Activated naive CD8-positive, alpha-beta T cell (primary cell): Measurements from ENCODE around the gene FAM181A.

Experiments used
- H3K27ac Mint-ChIP-seq: one replicate; pipeline ENCODE4 v1.8.0; 2021; ENCODE audit warnings: mixed read lengths
- H3K27me3 Mint-ChIP-seq: one replicate; pipeline ENCODE4 v1.8.0; 2021; ENCODE audit warnings: mixed read lengths
- H3K36me3 Mint-ChIP-seq: one replicate; pipeline ENCODE4 v1.8.0; 2021; ENCODE audit warnings: mixed read lengths
- H3K4me1 Mint-ChIP-seq: one replicate; pipeline ENCODE4 v1.8.0; 2021; ENCODE audit warnings: low read depth, mixed read lengths
- H3K4me3 Mint-ChIP-seq: one replicate; pipeline ENCODE4 v1.8.0; 2021; ENCODE audit warnings: mild to moderate bottlenecking, mixed read lengths
- H3K9me3 Mint-ChIP-seq: one replicate; pipeline ENCODE4 v1.8.0; 2021; ENCODE audit warnings: low read depth, mixed read lengths

Gene FAM181A

DNA sequence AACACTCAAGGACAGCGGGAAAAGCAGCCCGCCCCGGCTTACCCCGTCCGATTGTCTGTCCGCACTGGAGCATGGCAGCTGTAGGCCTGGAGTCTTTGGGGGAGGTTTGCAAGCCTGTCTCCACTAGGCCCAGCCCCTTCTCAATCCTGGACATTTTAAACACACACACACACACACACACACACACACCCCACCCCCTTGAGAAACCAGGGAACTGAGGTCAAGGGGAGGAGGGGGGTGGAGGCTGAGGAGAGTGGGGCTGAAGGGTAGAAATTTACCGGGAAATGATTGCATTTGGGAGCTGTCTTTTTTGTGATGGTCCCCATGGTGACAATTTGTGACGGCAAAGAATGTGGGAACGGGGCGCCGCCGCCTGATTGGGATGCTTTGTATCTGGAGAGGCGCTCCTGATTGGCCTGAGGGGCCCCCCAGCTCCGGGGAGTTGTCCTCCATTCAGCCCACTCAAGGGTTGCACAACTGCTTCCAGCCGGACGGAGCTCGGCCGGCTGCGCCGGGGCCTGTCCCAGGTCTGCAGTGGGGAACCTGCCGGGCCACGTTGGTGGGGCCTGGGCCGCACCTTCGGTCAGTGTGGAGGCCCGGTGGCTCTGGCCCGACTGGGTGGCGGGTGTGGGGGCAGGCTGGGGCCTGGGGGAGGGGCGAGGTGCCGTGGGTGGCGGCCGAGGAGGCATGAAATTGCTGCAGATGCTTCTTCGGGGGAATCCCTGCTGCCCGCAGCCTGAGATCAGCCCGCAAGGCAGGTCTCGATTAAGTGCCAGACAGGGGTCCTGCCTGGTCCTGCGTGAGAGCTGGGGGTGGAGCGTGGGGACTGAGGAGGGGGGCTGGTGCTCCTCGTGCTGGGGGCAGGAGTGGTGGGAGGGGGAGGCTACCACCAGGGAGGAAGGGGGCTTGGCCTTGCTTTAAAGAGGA, at the start of gene FAM181A:
Gene FAM181A, plus strand, starts transcription at position 472 of the 927 bp plus-strand sequence. CDS start 942 bp downstream, outside the sequence.
- Mint-ChIP-seq H3K27me3 (no peaks in the 10 kb centered on the region), H3K4me3 (no peak within 1 kb of the TSS), H3K4me1 (no peaks in the 10 kb centered on the region), H3K9me3 (no peaks in the 10 kb centered on the region), H3K27ac (no peak within 1 kb of the TSS), H3K36me3 (no peaks in the 10 kb centered on the region)

DNA sequence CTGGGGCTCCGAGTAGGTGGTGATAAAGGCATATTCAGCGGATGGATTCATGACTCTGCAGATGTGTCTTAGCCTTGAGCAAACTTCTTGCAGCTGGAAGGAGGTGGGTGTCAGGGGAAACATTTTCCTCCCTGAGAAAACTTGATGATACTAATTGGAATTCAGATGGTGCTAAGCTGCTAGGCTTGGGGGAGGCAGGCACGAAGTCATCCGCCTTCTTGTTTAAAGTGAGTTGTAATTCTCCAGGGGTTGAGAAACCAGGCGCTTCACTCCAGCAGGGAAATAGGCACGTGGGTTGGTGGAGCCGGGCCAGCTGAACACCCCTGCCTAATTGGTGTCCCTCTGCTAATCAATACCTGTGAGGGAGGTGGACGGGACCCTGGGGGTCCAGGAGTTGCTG, 48.9 kb upstream of the FAM181A start:
- H3K36me3 Mint-ChIP-seq = no peaks in the 10 kb centered on the region
- H3K4me3 Mint-ChIP-seq = no peak overlapping the region
- H3K27ac Mint-ChIP-seq = no peak overlapping the region
- H3K4me1 Mint-ChIP-seq = no peaks in the 10 kb centered on the region
- H3K9me3 Mint-ChIP-seq = peaks cover 6% of the 10 kb centered on the region
- peaks cover 3% of the 10 kb centered on the region for H3K27me3 Mint-ChIP-seq

DNA sequence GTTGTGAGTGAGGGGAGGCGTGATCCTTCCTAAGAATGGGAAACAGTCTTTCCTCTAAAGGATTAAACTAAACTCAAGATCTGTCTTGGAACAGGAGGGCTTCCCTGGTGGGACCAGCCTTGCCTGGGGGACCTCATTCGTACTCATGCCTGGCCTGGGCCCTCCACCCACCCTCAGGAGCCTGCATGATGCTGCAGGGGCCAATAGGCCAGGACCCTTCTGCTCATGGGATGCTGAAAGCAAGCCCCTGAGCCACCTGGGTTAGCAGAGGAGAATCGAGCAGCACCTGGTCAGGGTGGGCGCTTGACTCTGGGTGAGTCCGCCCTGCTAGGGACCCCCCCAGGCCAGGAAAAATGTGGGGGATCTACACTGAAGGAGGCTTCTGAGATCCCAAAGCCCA, 48.3 kb upstream of the FAM181A start:
- H3K36me3 Mint-ChIP-seq = no peaks in the 10 kb centered on the region

DNA sequence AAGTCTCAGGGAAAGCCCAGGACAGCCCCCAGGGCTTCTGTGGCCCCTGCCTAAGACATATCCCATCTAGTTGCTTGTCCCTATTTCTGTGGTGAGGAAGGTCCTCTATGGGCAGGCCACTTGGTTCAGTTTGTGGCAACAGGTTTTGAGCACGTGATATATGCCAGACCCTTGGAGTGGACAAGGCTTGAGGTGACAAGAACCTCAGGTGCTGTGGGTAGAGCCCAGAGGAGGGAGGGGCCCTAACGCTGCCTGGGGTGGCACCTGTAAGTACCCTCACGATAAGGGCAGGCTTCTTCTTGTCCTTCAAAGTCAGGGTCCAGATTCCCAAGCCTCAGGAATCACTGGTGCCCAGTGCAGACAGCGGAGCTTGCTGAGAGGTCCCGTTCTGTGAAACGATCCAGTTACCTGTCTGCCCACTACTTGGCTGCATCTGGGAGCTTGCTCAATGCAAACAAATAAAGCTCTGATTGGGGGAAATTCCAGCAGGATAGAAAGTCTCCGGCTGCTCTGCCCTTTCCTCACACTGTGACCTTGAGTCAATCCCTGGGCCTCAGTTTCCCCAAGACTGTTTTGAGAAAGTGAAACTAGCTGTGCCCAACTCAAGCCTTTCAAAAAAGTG, 47.7 kb upstream of the FAM181A start:
- H3K27ac Mint-ChIP-seq = no peak overlapping the region
- H3K4me1 Mint-ChIP-seq = no peaks in the 10 kb centered on the region
- H3K36me3 Mint-ChIP-seq = no peaks in the 10 kb centered on the region
- peaks cover 3% of the 10 kb centered on the region for H3K27me3 Mint-ChIP-seq
- H3K4me3 Mint-ChIP-seq = no peak overlapping the region
- H3K9me3 Mint-ChIP-seq = peaks cover 6% of the 10 kb centered on the region

More for the DNA sequence above, 48.3 kb upstream of the FAM181A start:
- peaks cover 6% of the 10 kb centered on the region for H3K9me3 Mint-ChIP-seq
- no peaks in the 10 kb centered on the region for H3K4me1 Mint-ChIP-seq
- no peak overlapping the region for H3K4me3 Mint-ChIP-seq
- no peak overlapping the region for H3K27ac Mint-ChIP-seq
- H3K27me3 Mint-ChIP-seq = peaks cover 3% of the 10 kb centered on the region

DNA sequence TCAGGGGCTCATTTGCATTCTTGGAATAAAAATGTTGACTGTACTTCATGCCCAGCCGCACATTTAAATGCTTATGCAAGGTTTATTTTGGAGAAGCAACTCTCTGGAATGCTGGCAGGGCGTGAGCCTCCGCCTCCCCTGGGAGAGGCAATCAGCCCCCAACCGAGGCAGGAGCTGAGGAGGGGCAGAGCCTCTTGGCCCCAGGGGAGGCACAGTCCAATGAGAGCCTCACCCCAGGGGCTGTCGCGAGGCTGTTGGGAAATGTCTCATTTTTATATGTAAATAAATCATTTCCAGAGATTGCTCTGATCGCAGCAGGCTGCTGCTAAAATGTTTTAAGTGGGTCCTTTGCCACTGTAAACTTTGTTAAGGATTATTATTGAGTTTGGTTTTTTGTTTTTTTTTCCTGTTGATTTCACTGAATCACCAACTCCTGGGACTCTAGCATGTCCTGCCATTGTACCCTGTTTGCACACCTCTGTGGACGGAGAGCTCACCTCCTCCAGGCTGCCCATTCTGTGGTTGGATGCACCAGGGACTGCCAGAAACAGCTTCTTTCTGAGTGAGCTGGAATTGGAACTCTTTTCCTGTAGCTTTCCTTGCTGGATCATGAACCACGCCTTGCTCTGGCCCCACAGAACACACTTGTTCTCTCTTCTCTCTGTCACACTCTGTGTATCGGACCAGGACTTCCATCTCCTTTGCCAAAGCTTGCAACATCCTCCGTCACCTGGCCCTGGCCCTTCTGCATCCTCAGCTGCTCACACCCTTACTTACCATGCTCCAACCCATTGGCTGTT, 46.9 kb upstream of the FAM181A start:
- Mint-ChIP-seq H3K27me3 (peaks cover 3% of the 10 kb centered on the region), H3K27ac (no peak overlapping the region), H3K36me3 (no peaks in the 10 kb centered on the region), H3K4me3 (no peak overlapping the region), H3K4me1 (no peaks in the 10 kb centered on the region), H3K9me3 (peaks cover 6% of the 10 kb centered on the region)

DNA sequence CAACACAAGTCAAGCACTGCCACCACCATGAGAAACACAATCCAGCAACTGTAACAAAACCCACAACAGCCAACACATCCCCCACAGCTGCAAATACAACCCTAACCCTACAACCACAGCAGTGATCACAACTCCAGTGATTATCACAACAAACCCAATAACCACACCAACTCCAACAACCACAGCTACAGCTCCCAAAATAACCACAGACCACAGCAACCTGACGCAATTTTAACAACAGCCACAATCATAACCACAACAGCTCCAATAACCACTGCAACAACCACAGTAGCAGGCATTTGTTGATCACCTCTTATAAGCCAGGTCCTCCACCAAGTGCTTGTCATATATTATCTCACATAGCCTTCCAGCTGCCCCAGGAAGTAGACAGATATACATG, 42.2 kb upstream of the FAM181A start:
- Mint-ChIP-seq H3K4me3 (no peak overlapping the region), H3K9me3 (peaks cover 10% of the 10 kb centered on the region), H3K27ac (no peak overlapping the region), H3K27me3 (peaks cover 15% of the 10 kb centered on the region), H3K36me3 (no peaks in the 10 kb centered on the region), H3K4me1 (no peaks in the 10 kb centered on the region)

DNA sequence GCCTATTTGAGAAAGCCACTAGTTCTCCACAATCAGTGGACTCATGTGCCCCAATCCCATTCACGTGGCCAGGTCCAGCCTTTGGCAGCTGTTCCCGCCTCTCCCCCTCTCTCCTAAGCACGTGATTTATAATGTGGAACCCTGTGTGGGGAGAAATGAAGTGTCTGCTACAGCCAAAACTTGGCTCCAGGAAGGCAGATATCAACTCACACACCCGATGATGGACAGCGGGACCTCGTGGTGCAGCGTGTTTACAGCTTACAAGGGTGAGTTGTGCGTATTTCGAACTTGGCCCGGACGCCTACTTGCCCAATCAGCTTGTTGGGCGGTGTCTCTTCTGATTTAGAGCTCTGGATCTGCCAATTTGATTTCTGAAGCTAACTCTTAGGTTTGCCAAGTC, 38.1 kb upstream of the FAM181A start:
- H3K27me3 Mint-ChIP-seq = peaks cover 15% of the 10 kb centered on the region
- H3K4me3 Mint-ChIP-seq = no peak overlapping the region
- no peak overlapping the region for H3K27ac Mint-ChIP-seq
- no peaks in the 10 kb centered on the region for H3K4me1 Mint-ChIP-seq
- peaks cover 4% of the 10 kb centered on the region for H3K9me3 Mint-ChIP-seq
- H3K36me3 Mint-ChIP-seq = no peaks in the 10 kb centered on the region

DNA sequence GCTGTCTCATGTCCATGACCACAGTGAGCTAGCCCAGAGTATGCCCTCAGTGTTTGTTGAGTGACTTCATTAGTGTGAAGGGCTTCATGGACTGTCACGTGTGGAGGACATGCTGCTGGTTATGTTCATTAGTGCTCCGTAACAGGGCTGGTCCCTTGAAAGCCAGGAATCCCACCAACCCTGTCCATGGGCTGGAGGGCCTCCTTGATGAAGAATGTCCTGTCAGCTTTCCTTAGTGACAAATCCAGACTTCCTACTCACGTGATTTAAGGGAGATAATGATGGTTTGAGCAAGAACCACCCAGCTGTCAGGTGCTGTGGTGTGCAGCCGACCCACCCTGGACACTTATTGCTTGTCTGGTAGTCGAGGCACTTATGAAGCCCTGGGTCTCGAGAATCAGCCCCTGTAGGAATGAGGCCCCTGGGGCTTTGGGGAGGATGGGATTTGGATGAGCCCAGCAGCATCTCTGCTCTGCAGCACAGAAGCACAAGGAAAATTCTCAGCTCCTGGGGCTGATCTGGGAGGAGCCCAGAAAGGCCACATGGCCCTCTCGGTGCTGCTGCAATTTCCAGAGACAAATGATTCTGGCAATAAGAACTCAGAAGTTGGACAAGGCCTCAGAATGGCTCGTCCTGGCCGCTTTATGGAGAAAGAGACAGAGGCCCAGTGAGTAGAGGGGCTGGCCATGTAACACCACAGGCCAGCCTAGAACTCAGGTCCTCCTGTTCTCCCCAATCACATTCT, 37.2 kb upstream of the FAM181A start:
- no peaks in the 10 kb centered on the region for H3K4me1 Mint-ChIP-seq
- H3K27ac Mint-ChIP-seq = no peak overlapping the region
- peaks cover 15% of the 10 kb centered on the region for H3K27me3 Mint-ChIP-seq
- peaks cover 4% of the 10 kb centered on the region for H3K9me3 Mint-ChIP-seq
- no peak overlapping the region for H3K4me3 Mint-ChIP-seq
- no peaks in the 10 kb centered on the region for H3K36me3 Mint-ChIP-seq

DNA sequence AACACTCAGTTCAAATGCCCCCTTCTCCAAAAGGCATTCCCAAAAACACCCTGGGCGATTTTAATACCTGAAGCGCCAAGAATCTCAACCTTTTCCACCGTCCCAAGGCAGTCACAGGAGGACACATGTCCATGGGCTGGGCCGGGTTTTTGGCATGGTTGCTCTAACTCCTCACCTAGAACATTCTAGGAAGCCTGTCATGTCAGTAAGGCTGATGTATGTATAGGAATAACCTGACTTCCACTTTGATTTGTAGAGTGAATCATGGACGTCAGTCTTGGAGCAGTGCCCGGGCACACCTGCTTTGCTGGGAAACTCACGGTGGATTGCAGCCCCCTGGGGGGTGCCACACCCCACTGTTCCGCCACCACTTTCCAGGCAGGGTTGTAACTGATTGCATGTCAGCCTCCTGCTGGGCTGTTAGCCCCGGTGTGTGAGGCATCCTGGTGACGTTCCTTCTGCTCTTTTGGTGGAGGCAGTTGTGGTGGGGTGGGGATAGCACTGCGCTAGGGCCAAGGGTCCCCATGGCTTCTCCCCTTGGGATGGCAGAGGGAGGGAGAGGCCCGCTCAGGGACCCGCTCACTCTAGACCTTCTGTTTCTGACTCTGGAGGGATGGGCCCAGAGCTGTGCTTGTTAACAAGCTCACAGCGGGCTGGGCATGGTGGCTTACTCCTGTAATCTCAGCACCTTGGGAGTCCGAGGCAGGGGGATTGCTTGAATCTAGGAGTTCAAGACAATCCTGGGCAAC, 35.2 kb upstream of the FAM181A start:
- Mint-ChIP-seq H3K4me3 (no peak overlapping the region), H3K27me3 (peaks cover 12% of the 10 kb centered on the region), H3K27ac (no peak overlapping the region), H3K9me3 (no peaks in the 10 kb centered on the region), H3K4me1 (no peaks in the 10 kb centered on the region), H3K36me3 (no peaks in the 10 kb centered on the region)

DNA sequence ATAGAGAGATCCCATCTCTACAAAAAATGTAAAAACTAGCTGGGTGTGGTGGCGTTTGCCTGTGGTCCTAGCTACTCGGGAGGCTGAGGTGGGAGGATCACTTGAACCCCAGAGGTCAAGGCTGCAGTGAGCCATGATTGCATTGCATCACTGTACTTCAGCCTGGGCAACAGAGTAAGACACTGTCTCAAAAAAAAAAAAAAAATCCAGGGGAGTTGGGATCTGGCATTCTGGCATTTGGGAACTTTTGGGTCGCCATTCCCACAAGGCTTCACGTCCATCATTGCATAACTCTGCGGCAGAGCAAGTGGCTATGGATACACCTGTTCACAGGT, 34.7 kb upstream of the FAM181A start:
- H3K4me1 Mint-ChIP-seq = no peaks in the 10 kb centered on the region
- H3K27ac Mint-ChIP-seq = no peak overlapping the region
- no peak overlapping the region for H3K4me3 Mint-ChIP-seq
- H3K9me3 Mint-ChIP-seq = no peaks in the 10 kb centered on the region
- H3K27me3 Mint-ChIP-seq = peaks cover 7% of the 10 kb centered on the region
- no peaks in the 10 kb centered on the region for H3K36me3 Mint-ChIP-seq

DNA sequence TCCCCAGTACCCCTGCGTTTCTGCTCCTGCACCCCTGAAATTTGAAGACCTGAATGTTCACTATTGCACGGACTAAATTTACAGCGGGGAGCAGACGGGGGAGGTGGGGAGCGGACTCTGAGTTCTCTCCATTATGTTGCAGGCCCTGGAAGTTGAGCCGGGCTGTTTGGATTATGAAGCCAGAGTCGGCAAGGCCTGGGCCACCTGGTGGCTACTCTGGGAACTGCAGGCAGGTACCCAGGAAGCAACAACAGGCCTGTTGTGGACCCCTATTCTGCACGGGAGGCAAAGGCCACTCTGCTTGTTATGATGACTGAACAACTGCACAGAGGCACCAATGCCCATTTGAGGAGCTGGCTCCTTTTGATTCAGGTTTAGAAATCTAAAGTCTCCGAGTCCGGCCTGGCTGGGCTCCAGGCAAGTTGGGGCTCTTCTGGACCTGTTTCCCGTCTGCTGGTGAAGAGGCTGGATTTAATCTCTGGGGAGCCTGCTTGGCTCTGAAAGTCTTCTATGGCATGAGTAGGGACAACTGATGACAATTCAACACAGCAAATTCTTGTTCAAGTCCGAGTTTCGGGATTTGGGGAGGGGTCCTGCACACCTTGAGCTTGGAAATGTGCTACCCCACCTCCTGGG, 34.1 kb upstream of the FAM181A start:
- Mint-ChIP-seq H3K36me3 (no peaks in the 10 kb centered on the region), H3K27me3 (peaks cover 7% of the 10 kb centered on the region), H3K4me3 (no peak overlapping the region), H3K4me1 (no peaks in the 10 kb centered on the region), H3K27ac (no peak overlapping the region), H3K9me3 (no peaks in the 10 kb centered on the region)

DNA sequence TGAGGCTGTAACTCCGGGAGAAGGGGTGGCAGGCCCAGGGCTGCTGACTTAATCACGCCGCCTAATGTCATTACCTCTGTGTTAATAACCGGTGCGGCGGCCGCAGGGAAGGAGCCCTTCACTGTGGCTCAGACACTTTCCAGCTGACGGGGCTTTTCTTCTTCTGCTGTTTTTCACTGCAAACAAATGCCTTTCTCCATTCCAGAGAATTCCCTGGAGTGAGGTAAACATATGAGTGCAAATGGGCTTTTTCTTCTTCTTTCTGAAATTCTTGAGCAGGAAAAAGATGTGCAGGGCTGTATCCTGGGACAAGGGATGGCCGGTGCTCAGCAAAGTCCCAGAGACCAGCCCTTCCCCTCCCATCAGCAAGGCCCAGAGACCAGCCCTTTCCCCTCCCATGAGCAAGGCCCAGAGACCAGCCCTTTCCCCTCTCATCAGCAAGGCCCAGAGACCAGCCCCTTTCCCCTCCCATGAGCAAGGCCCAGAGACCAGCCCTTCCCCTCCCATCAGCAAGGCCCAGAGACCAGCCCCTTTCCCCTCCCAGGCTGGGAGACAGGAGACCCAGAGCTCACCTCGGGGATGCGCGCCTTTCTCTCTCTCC, 33.4 kb upstream of the FAM181A start:
- Mint-ChIP-seq H3K9me3 (no peaks in the 10 kb centered on the region), H3K4me1 (no peaks in the 10 kb centered on the region), H3K4me3 (no peak overlapping the region), H3K36me3 (no peaks in the 10 kb centered on the region), H3K27ac (no peak overlapping the region), H3K27me3 (peaks cover 5% of the 10 kb centered on the region)

DNA sequence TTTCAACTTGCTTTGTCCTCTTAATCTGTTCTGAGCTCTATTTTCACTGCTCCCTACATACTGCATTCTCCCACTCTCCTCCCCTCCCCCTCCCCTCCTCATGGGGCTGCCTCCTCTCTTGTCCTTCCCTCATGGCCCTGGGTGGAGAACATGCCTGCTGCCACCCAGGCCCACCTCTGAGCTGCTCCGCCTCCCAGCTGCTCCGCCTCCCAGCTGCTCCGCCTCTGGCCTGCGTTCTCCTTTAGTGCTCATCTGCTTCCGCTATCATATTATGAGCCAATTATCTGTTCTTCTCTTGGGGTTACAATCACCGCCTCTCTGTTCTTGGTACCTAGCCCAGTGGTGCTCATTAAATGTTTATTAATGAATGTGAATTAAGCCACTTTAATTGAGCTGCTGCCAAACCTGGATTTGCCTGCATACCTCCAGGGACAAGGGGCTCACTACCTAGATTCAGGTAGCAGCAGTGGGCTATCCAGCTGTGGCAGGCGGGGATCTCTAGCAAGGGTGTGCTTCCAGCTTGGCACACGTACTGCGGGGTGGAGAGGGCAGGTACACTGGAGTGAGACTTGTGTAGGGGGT, 32.0 kb upstream of the FAM181A start:
- H3K27ac Mint-ChIP-seq = no peak overlapping the region
- H3K4me3 Mint-ChIP-seq = no peak overlapping the region
- H3K27me3 Mint-ChIP-seq = peaks cover 3% of the 10 kb centered on the region
- H3K36me3 Mint-ChIP-seq = no peaks in the 10 kb centered on the region
- no peaks in the 10 kb centered on the region for H3K9me3 Mint-ChIP-seq
- H3K4me1 Mint-ChIP-seq = no peaks in the 10 kb centered on the region
